K562 (cell line): ENCODE results near the gene CDX1. TPM values are rescaled to one million over a fixed set of nuclear protein-coding genes. Genes with fewer than 3 reads are reported as not detected.

Source experiments
- ESRRA ChIP-seq: fragments of 450-650 bp; IDR thresholded peaks from 2 replicates; pipeline ENCODE4 v1.6.1; 2014; ENCODE audit warnings: low read depth, mild to moderate bottlenecking, moderate library complexity, borderline replicate concordance
- STAG1 ChIP-seq: sonication (generic); formaldehyde crosslinking; IDR thresholded peaks from 2 replicates; pipeline ENCODE4 v1.5.0; 2020; ENCODE audit warnings: missing genetic modification reagents, borderline replicate concordance
- XRCC5 ChIP-seq: fragments of 200-400 bp; formaldehyde crosslinking; IDR thresholded peaks from 2 replicates; pipeline ENCODE4 v1.6.1; 2017; ENCODE audit warnings: low read depth, mild to moderate bottlenecking, low read length
- ZNF318 ChIP-seq, 2 experiments: fragments of 450-650 bp; IDR thresholded peaks; 2 replicates each; pipeline ENCODE4 v1.6.1; 2016; ENCODE audit warnings: mild to moderate bottlenecking in 2 of 2, borderline replicate concordance in 1 of 2, low read depth in 1 of 2, moderate library complexity in 1 of 2
- ZNF347 ChIP-seq: fragments of 450-650 bp; formaldehyde crosslinking; IDR thresholded peaks from 2 replicates; pipeline ENCODE4 v1.4.0; 2020; ENCODE audit warnings: low read depth, mild to moderate bottlenecking, moderate library complexity
- polyA plus RNA-seq, 8 experiments: library from polyadenylated mRNA; depleted of rRNA in 4 of 8; stranded (reverse) in 5 of 8; unstranded in 3 of 8; fragments of >200 nt; fragmentation: Nextera tagmentation in 2 of 8; fragmentation: Illumina TruSeq in 1 of 8; extraction: Ambion mirVana in 2 of 8; extraction: Trizol in 1 of 8; gene quantifications; 2 replicates each; pipeline versions ENCODE4 v1.2.1 to v1.2.3, GENCODE V29; 2011 to 2014; ENCODE audit warnings: inconsistent platforms in 1 of 8, missing spikeins in 1 of 8
- total RNA-seq, 7 experiments: library from RNA; depleted of rRNA in 6 of 7; stranded (reverse); fragments of >200 nt in 6 of 7; fragmentation: Illumina TruSeq in 2 of 7; extraction: Trizol in 2 of 7; gene quantifications; 2 replicates each; pipeline versions ENCODE4 v1.2.1 to v1.2.3, GENCODE V29; 2011 to 2021; ENCODE audit warnings: low replicate concordance in 1 of 7
- TF ChIP-seq, protein P1 (sequence below), 2 experiments: fragments of 450-650 bp; formaldehyde crosslinking in 1 of 2; IDR thresholded peaks; 2 replicates each; pipeline versions ENCODE4 v1.4.0 to v1.6.1; 2014 to 2020; ENCODE audit warnings: mild to moderate bottlenecking in 2 of 2, borderline replicate concordance in 1 of 2, low read depth in 1 of 2

CDX1 gene
- total and polyA plus RNA-seq, 9 of the 15 experiments (the other 6 are each of a cell fraction or from before 2014, with no cell fraction given): 0.06 to 0.16 TPM; not detected in 7

- TF ChIP-seq, protein P1, sequence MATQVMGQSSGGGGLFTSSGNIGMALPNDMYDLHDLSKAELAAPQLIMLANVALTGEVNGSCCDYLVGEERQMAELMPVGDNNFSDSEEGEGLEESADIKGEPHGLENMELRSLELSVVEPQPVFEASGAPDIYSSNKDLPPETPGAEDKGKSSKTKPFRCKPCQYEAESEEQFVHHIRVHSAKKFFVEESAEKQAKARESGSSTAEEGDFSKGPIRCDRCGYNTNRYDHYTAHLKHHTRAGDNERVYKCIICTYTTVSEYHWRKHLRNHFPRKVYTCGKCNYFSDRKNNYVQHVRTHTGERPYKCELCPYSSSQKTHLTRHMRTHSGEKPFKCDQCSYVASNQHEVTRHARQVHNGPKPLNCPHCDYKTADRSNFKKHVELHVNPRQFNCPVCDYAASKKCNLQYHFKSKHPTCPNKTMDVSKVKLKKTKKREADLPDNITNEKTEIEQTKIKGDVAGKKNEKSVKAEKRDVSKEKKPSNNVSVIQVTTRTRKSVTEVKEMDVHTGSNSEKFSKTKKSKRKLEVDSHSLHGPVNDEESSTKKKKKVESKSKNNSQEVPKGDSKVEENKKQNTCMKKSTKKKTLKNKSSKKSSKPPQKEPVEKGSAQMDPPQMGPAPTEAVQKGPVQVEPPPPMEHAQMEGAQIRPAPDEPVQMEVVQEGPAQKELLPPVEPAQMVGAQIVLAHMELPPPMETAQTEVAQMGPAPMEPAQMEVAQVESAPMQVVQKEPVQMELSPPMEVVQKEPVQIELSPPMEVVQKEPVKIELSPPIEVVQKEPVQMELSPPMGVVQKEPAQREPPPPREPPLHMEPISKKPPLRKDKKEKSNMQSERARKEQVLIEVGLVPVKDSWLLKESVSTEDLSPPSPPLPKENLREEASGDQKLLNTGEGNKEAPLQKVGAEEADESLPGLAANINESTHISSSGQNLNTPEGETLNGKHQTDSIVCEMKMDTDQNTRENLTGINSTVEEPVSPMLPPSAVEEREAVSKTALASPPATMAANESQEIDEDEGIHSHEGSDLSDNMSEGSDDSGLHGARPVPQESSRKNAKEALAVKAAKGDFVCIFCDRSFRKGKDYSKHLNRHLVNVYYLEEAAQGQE (IDR thresholded peaks at IDR 0.05; ENCODE audit: borderline replicate concordance): peak; percentile 87
- TF ChIP-seq, protein P1 (CRISPR knock-in tag; IDR thresholded peaks at IDR 0.05; ENCODE audit: low read depth): no peak
- TF ChIP-seq ESRRA: peak; percentile 45; the same call in 1 of the 2 replicates
- no peak for TF ChIP-seq ZNF318 (IDR thresholded peaks at IDR 0.05; ENCODE audit: borderline replicate concordance in 1 of 2, low read depth in 1 of 2)
- peak; percentile 80; the same call in 1 of the 2 replicates for TF ChIP-seq STAG1 (CRISPR knock-in tag)
- no peak for TF ChIP-seq ZNF347 (CRISPR knock-in tag)
- TF ChIP-seq XRCC5: peak; percentile 46; the same call in 1 of the 2 replicates
Observed at GRCh38 chr5:150217873-150218692, 51.5 kb downstream of the CDX1 start (continued).
